H9 (cell line): ENCODE measurements around the gene ZNF407. TPM values are rescaled to one million over a fixed set of nuclear protein-coding genes. Genes with fewer than 3 reads are reported as not detected.

ENCODE experiments used
- DNase-seq: peaks from one replicate; pipeline ENCODE4 v3.0.0-alpha.2; 2017
- H2AFZ ChIP-seq: one replicate; pipeline ENCODE4 v1.6.1; 2013; ENCODE audit warnings: mild to moderate bottlenecking, low read length, control low read depth, moderate library complexity
- H2AK5ac ChIP-seq: 2 replicates; pipeline ENCODE4 v1.6.1; 2013; ENCODE audit warnings: low read length, control low read depth, mixed read lengths; ENCODE audit not compliant: insufficient read length
- H2BK120ac ChIP-seq: one replicate; pipeline ENCODE4 v1.6.1; 2013; ENCODE audit warnings: low read depth, mild to moderate bottlenecking, low read length, control low read depth, inconsistent platforms; ENCODE audit not compliant: poor library complexity, severe bottlenecking
- H2BK12ac ChIP-seq: 2 replicates; pipeline ENCODE4 v1.6.1; 2013; ENCODE audit warnings: low read length, control low read depth, mixed read lengths, low read depth; ENCODE audit not compliant: insufficient read length
- H2BK15ac ChIP-seq: 2 replicates; pipeline ENCODE4 v1.6.1; 2013; ENCODE audit warnings: low read depth, low read length, control low read depth
- H2BK20ac ChIP-seq: one replicate; pipeline ENCODE4 v1.6.1; 2013; ENCODE audit warnings: low read depth, mild to moderate bottlenecking, low read length, control low read depth, inconsistent platforms; ENCODE audit not compliant: poor library complexity, severe bottlenecking
- H2BK5ac ChIP-seq: 2 replicates; pipeline ENCODE4 v1.6.1; 2013; ENCODE audit warnings: low read length, control low read depth, mixed read lengths; ENCODE audit not compliant: insufficient read length
- H3K14ac ChIP-seq: 2 replicates; pipeline ENCODE4 v1.6.1; 2013; ENCODE audit warnings: low read length, control low read depth; ENCODE audit not compliant: insufficient read depth
- H3K18ac ChIP-seq: 2 replicates; pipeline ENCODE4 v1.6.1; 2013; ENCODE audit warnings: low read depth, mild to moderate bottlenecking, mixed read lengths, low read length, control low read depth; ENCODE audit not compliant: insufficient read length
- H3K23ac ChIP-seq: 2 replicates; pipeline ENCODE4 v1.6.1; 2013; ENCODE audit warnings: low read length, control low read depth, mixed read lengths, low read depth; ENCODE audit not compliant: insufficient read length
- H3K23me2 ChIP-seq: 2 replicates; pipeline ENCODE4 v1.6.1; 2013; ENCODE audit warnings: low read depth, mild to moderate bottlenecking, mixed read lengths, low read length, control low read depth; ENCODE audit not compliant: insufficient read length, poor library complexity, severe bottlenecking
- H3K27ac ChIP-seq: 2 replicates; pipeline ENCODE4 v1.5.1; 2013; ENCODE audit warnings: low read length, control low read depth, mixed read lengths, low read depth; ENCODE audit not compliant: insufficient read length
- H3K27me3 ChIP-seq: 2 replicates; pipeline ENCODE4 v1.6.1; 2013; ENCODE audit warnings: low read length, control low read depth, inconsistent platforms; ENCODE audit not compliant: insufficient read depth
- H3K4ac ChIP-seq: 2 replicates; pipeline ENCODE4 v1.6.1; 2013; ENCODE audit warnings: low read depth, mild to moderate bottlenecking, control low read depth, inconsistent platforms, low read length, moderate library complexity
- H3K4me1 ChIP-seq: 2 replicates; pipeline ENCODE4 v1.6.1; 2013; ENCODE audit warnings: low read length, control low read depth, inconsistent platforms; ENCODE audit not compliant: insufficient read depth
- H3K4me2 ChIP-seq: 2 replicates; pipeline ENCODE4 v1.6.1; 2013; ENCODE audit warnings: low read length, control low read depth, mixed read lengths; ENCODE audit not compliant: insufficient read length, insufficient read depth
- H3K56ac ChIP-seq: 2 replicates; pipeline ENCODE4 v1.6.1; 2013; ENCODE audit warnings: low read depth, mild to moderate bottlenecking, mixed read lengths, low read length, control low read depth; ENCODE audit not compliant: insufficient read length
- H3K79me1 ChIP-seq: 2 replicates; pipeline ENCODE4 v1.6.1; 2013; ENCODE audit warnings: low read depth, mild to moderate bottlenecking, moderate library complexity, low read length, control low read depth, inconsistent platforms; ENCODE audit not compliant: insufficient read depth, poor library complexity, severe bottlenecking
- H3K79me2 ChIP-seq: 2 replicates; pipeline ENCODE4 v1.6.1; 2013; ENCODE audit warnings: low read length, control low read depth, inconsistent platforms; ENCODE audit not compliant: insufficient read depth
- H3K9ac ChIP-seq: 2 replicates; pipeline ENCODE4 v1.6.1; 2013; ENCODE audit warnings: low read length, control low read depth, mixed read lengths; ENCODE audit not compliant: insufficient read length; ENCODE audit errors: extremely low read depth
- H3K9me3 ChIP-seq: one replicate; pipeline ENCODE4 v1.6.1; 2013; ENCODE audit warnings: low read depth, low read length, inconsistent platforms; ENCODE audit not compliant: control insufficient read depth
- H3T11ph ChIP-seq: one replicate; pipeline ENCODE4 v1.6.1; 2013; ENCODE audit warnings: mild to moderate bottlenecking, low read length, control low read depth, inconsistent platforms
- H4K20me1 ChIP-seq: one replicate; pipeline ENCODE4 v1.6.1; 2013; ENCODE audit not compliant: control insufficient read depth, insufficient read length, insufficient read depth
- H4K5ac ChIP-seq: 2 replicates; pipeline ENCODE4 v1.6.1; 2013; ENCODE audit warnings: low read depth, mild to moderate bottlenecking, mixed read lengths, low read length, control low read depth; ENCODE audit not compliant: insufficient read length
- H4K8ac ChIP-seq: replicated peaks from 2 replicates; pipeline ENCODE4 v1.6.1; 2013; ENCODE audit warnings: low read length, control low read depth, mixed read lengths, low read depth; ENCODE audit not compliant: insufficient read length
- H4K91ac ChIP-seq: 2 replicates; pipeline ENCODE4 v1.6.1; 2013; ENCODE audit warnings: low read depth, mild to moderate bottlenecking, moderate library complexity, mixed read lengths, low read length, control low read depth; ENCODE audit not compliant: insufficient read length
- H3K27ac Mint-ChIP-seq, 3 experiments: 2 replicates in 2 of 3; 3 replicates in 1 of 3; pipeline ENCODE4 v1.8.0; 2020 to 2021; ENCODE audit warnings: mixed read lengths in 3 of 3, mild to moderate bottlenecking in 1 of 3, moderate library complexity in 1 of 3
- H3K27me3 Mint-ChIP-seq: 2 replicates; pipeline ENCODE4 v1.8.0; 2021; ENCODE audit warnings: low read depth, mild to moderate bottlenecking, moderate library complexity, mixed read lengths
- H3K36me3 Mint-ChIP-seq, 3 experiments: 2 replicates in 2 of 3; 3 replicates in 1 of 3; pipeline ENCODE4 v1.8.0; 2020 to 2021; ENCODE audit warnings: low read depth in 3 of 3, mixed read lengths in 3 of 3; ENCODE audit not compliant: insufficient read depth in 1 of 3
- H3K4me1 Mint-ChIP-seq, 2 experiments: 2 replicates each; pipeline ENCODE4 v1.8.0; 2020; ENCODE audit warnings: mixed read lengths in 2 of 2
- H3K4me3 Mint-ChIP-seq, 2 experiments: 2 replicates in 1 of 2; 3 replicates in 1 of 2; pipeline ENCODE4 v1.8.0; 2020 to 2021; ENCODE audit warnings: mild to moderate bottlenecking in 2 of 2, mixed read lengths in 2 of 2, moderate library complexity in 1 of 2
- H3K9me3 Mint-ChIP-seq, 2 experiments: 2 replicates in 1 of 2; 3 replicates in 1 of 2; pipeline ENCODE4 v1.8.0; 2020; ENCODE audit warnings: mild to moderate bottlenecking in 2 of 2, mixed read lengths in 2 of 2, moderate library complexity in 1 of 2
- WGBS: extraction: QIAGEN DNeasy Blood & Tissue Kit; methylation state at CpG from one replicate; pipeline ENCODE4 v1.1.7; 2013; ENCODE audit warnings: missing lambda C conversion rate, low lambda C conversion rate, mixed read lengths; ENCODE audit not compliant: insufficient read length; ENCODE audit errors: extremely low coverage; 5-methylcytosine and 5-hydroxymethylcytosine counted together
- total RNA-seq: library from RNA; stranded (reverse); gene quantifications from 2 replicates; pipeline ENCODE4 v1.2.1, GENCODE V29; 2021
- TF ChIP-seq, protein P1 (sequence below): fragments of 200-600 bp; sonication (generic); conservative IDR thresholded peaks from 3 replicates; pipeline ENCODE4 v1.8.0; 2021; ENCODE audit warnings: antibody characterized with exemption, mild to moderate bottlenecking

The ZNF407 gene
- total RNA-seq, 1 experiment from 2014 or later, result 8.7 TPM

DNA sequence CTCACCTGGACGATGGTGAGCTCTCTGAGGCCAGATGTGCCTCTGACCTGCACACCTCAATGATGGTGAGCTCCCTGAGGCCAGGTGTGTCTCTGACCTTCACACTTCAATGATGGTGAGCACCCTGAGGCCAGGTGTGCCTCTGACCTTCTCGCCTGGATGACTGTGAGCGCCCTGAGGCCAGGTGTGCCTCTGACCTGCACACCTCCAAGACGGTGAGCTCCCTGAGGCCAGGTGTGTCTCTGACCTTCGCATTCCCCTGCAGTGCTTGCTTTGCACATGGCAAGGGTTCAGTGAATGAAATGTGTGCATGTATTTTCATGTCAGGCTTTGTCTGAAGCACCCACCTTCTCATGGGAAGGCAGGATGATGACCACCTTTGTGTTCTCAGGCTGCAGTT, 515.8 kb downstream of the ZNF407 start:
- Histone ChIP-seq H3K14ac (no peak overlapping the region), H3K27me3 (no peaks in the 10 kb centered on the region), H4K5ac (no peak overlapping the region), H3K79me2 (no peaks in the 10 kb centered on the region), H2BK12ac (no peak overlapping the region), H2BK120ac (no peak overlapping the region), H3T11ph (no peak overlapping the region), H4K20me1 (no peaks in the 10 kb centered on the region), H3K4me1 (no peaks in the 10 kb centered on the region), H3K4me2 (no peak overlapping the region), H2AFZ (no peak overlapping the region), H2AK5ac (no peak overlapping the region), H3K23ac (no peak overlapping the region), H3K9me3 (no peaks in the 10 kb centered on the region), H3K56ac (no peak overlapping the region), H3K23me2 (no peaks in the 10 kb centered on the region), H2BK20ac (no peak overlapping the region), H3K4ac (no peak overlapping the region), H4K8ac (no peak overlapping the region), H3K27ac (no peak overlapping the region), H2BK15ac (no peak overlapping the region), H3K79me1 (no peaks in the 10 kb centered on the region), H2BK5ac (no peak overlapping the region), H4K91ac (no peak overlapping the region), H3K9ac (no peak overlapping the region), H3K18ac (no peak overlapping the region)
- TF ChIP-seq, protein P1, sequence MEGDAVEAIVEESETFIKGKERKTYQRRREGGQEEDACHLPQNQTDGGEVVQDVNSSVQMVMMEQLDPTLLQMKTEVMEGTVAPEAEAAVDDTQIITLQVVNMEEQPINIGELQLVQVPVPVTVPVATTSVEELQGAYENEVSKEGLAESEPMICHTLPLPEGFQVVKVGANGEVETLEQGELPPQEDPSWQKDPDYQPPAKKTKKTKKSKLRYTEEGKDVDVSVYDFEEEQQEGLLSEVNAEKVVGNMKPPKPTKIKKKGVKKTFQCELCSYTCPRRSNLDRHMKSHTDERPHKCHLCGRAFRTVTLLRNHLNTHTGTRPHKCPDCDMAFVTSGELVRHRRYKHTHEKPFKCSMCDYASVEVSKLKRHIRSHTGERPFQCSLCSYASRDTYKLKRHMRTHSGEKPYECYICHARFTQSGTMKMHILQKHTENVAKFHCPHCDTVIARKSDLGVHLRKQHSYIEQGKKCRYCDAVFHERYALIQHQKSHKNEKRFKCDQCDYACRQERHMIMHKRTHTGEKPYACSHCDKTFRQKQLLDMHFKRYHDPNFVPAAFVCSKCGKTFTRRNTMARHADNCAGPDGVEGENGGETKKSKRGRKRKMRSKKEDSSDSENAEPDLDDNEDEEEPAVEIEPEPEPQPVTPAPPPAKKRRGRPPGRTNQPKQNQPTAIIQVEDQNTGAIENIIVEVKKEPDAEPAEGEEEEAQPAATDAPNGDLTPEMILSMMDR, result no peak
- WGBS, result no CpG with 5 or more reads among the region's 5 CpGs
- Mint-ChIP-seq H3K4me3 (no peak overlapping the region), H3K27ac (no peak overlapping the region; a peak in 1 of 7 replicates), H3K27me3 (no peaks in the 10 kb centered on the region), H3K4me1 (0 out of 4 replicates have a peak, but pooled peaks cover 0 to 7% of the 10 kb centered on the region in 2 experiments), H3K36me3 (no peaks in the 10 kb centered on the region), H3K9me3 (no peaks in the 10 kb centered on the region)
- no peak for DNase-seq
